GM23338 (cell line): Measurements from ENCODE around the gene FANCC. TPM values are rescaled to one million over a fixed set of nuclear protein-coding genes. Genes with fewer than 3 reads are reported as not detected.

ENCODE experiments used
- ATAC-seq: fragments of 200-7000 bp; cut with Tn5 transposase; 3 replicates; pipeline ENCODE4 v1.9.1; 2020
- DNase-seq: peaks from one replicate; pipeline ENCODE4 v3.0.0-alpha.2; 2015; ENCODE audit warnings: low spot score
- H2AFZ ChIP-seq: fragments of 200-600 bp; sonication (generic); 2 replicates; pipeline ENCODE4 v1.8.0; 2016; ENCODE audit warnings: antibody characterized with exemption, mild to moderate bottlenecking, moderate library complexity
- H3F3A ChIP-seq: fragments of 200-600 bp; sonication (generic); replicated peaks from 2 replicates; pipeline ENCODE4 v1.8.0; 2017; ENCODE audit warnings: antibody characterized with exemption, mixed run types, low read depth
- H3K27ac ChIP-seq: fragments of 200-600 bp; sonication (generic); 2 replicates; pipeline ENCODE4 v1.6.1; 2016; ENCODE audit warnings: low read depth
- H3K27me3 ChIP-seq: fragments of 200-600 bp; sonication (generic); 2 replicates; pipeline ENCODE4 v1.8.0; 2016; ENCODE audit warnings: mild to moderate bottlenecking, mixed run types, moderate library complexity; ENCODE audit not compliant: insufficient read depth
- H3K36me3 ChIP-seq: fragments of 200-600 bp; sonication (generic); 2 replicates; pipeline ENCODE4 v1.8.0; 2016; ENCODE audit warnings: mild to moderate bottlenecking; ENCODE audit not compliant: insufficient read depth
- H3K4me1 ChIP-seq: fragments of 200-600 bp; sonication (generic); 2 replicates; pipeline ENCODE4 v1.8.0; 2016; ENCODE audit warnings: mild to moderate bottlenecking, moderate library complexity; ENCODE audit not compliant: insufficient read depth
- H3K4me2 ChIP-seq: fragments of 200-600 bp; sonication (generic); 2 replicates; pipeline ENCODE4 v1.7.1; 2017; ENCODE audit warnings: mixed run types
- H3K4me3 ChIP-seq: fragments of 200-600 bp; sonication (generic); 2 replicates; pipeline ENCODE4 v1.6.1; 2016; ENCODE audit warnings: mixed run types
- H3K79me2 ChIP-seq: fragments of 200-600 bp; sonication (generic); replicated peaks from 2 replicates; pipeline ENCODE4 v1.8.0; 2017; ENCODE audit warnings: mild to moderate bottlenecking; ENCODE audit not compliant: insufficient read depth
- H3K9me2 ChIP-seq: fragments of 200-600 bp; sonication (generic); 2 replicates; pipeline ENCODE4 v1.8.0; 2017; ENCODE audit not compliant: insufficient read depth
- H4K20me1 ChIP-seq: fragments of 200-600 bp; sonication (generic); replicated peaks from 2 replicates; pipeline ENCODE4 v1.8.0; 2017; ENCODE audit warnings: mild to moderate bottlenecking; ENCODE audit not compliant: insufficient read depth
- H3K27ac Mint-ChIP-seq: 2 replicates; pipeline ENCODE4 v1.8.0; 2020; ENCODE audit warnings: inconsistent platforms, mild to moderate bottlenecking, moderate library complexity, mixed read lengths
- H3K27me3 Mint-ChIP-seq: 3 replicates; pipeline ENCODE4 v1.8.0; 2022; ENCODE audit warnings: low read depth, mild to moderate bottlenecking, moderate library complexity, mixed read lengths, inconsistent platforms; ENCODE audit not compliant: insufficient read depth, poor library complexity
- H3K36me3 Mint-ChIP-seq: 3 replicates; pipeline ENCODE4 v1.8.0; 2021; ENCODE audit warnings: low read depth, mild to moderate bottlenecking, inconsistent platforms, moderate library complexity, mixed read lengths
- H3K4me1 Mint-ChIP-seq: 3 replicates; pipeline ENCODE4 v1.8.0; 2020; ENCODE audit warnings: mild to moderate bottlenecking, inconsistent platforms, mixed read lengths
- H3K4me3 Mint-ChIP-seq: 3 replicates; pipeline ENCODE4 v1.8.0; 2021; ENCODE audit warnings: moderate library complexity, mild to moderate bottlenecking, inconsistent platforms, mixed read lengths
- H3K9me3 Mint-ChIP-seq: 3 replicates; pipeline ENCODE4 v1.8.0; 2020; ENCODE audit warnings: moderate library complexity, mild to moderate bottlenecking, inconsistent platforms, mixed read lengths
- CREB1 ChIP-seq: fragments of 250-450 bp; sonication (Bioruptor Pico); IDR thresholded peaks from 2 replicates; pipeline ENCODE4 v1.5.0; 2020; ENCODE audit warnings: low read depth, mild to moderate bottlenecking, moderate library complexity
- EZH2 ChIP-seq: fragments of 200-600 bp; sonication (generic); IDR thresholded peaks from one replicate; pipeline ENCODE4 v1.8.0; 2017; ENCODE audit warnings: antibody characterized with exemption, mild to moderate bottlenecking, low read depth; ENCODE audit not compliant: unreplicated experiment
- EZH2phosphoT487 ChIP-seq: fragments of 200-600 bp; sonication (generic); IDR thresholded peaks from one replicate; pipeline ENCODE4 v1.8.1; 2018; ENCODE audit warnings: antibody characterized with exemption; ENCODE audit not compliant: unreplicated experiment
- JUNB ChIP-seq: IDR thresholded peaks from one replicate; pipeline ENCODE4 v1.6.1; 2016; ENCODE audit warnings: antibody characterized with exemption; ENCODE audit not compliant: unreplicated experiment
- NANOG ChIP-seq: IDR thresholded peaks from 2 replicates; pipeline ENCODE4 v1.6.1; 2016; ENCODE audit warnings: antibody characterized with exemption, borderline replicate concordance
- POLR2AphosphoS5 ChIP-seq: IDR thresholded peaks from 2 replicates; pipeline ENCODE4 v1.6.1; 2016; ENCODE audit warnings: antibody characterized with exemption, low read depth
- STAT1 ChIP-seq: IDR thresholded peaks from one replicate; pipeline ENCODE4 v1.6.1; 2016; ENCODE audit warnings: antibody characterized with exemption; ENCODE audit not compliant: unreplicated experiment
- ZNF331 ChIP-seq: fragments of 250-450 bp; sonication (Bioruptor Pico); IDR thresholded peaks from 2 replicates; pipeline ENCODE4 v1.5.0; 2020; ENCODE audit warnings: low read depth, mild to moderate bottlenecking, moderate library complexity
- polyA plus RNA-seq: library from polyadenylated mRNA; unstranded; fragments of >200 nt; fragmentation: Nextera tagmentation; extraction: Ambion mirVana; gene quantifications from 2 replicates; pipeline ENCODE4 v1.2.1, GENCODE V29; 2016
- total RNA-seq: library from RNA; depleted of rRNA; stranded (reverse); fragments of >200 nt; shearing (Covaris generic); gene quantifications from 2 replicates; pipeline ENCODE4 v1.2.3, GENCODE V29; 2014
- TF ChIP-seq, protein P1 (sequence below): IDR thresholded peaks from one replicate; pipeline ENCODE4 v1.6.1; 2018; ENCODE audit warnings: antibody characterized with exemption; ENCODE audit not compliant: unreplicated experiment
- TF ChIP-seq, protein P2 (sequence below): IDR thresholded peaks from 2 replicates; pipeline ENCODE4 v1.6.1; 2016; ENCODE audit warnings: antibody characterized with exemption
- TF ChIP-seq, protein P3 (sequence below), 2 experiments: fragments of 200-600 bp in 1 of 2; sonication (generic) in 1 of 2; conservative IDR thresholded peaks; 2 replicates each; pipeline versions ENCODE4 v1.5.1 to v1.6.1; 2016 to 2017; ENCODE audit warnings: antibody characterized with exemption in 2 of 2, low read depth in 2 of 2, mild to moderate bottlenecking in 2 of 2, moderate library complexity in 1 of 2
- TF ChIP-seq, protein P4 (sequence below): fragments of 250-450 bp; sonication (Bioruptor Pico); IDR thresholded peaks from 2 replicates; pipeline ENCODE4 v1.5.0; 2020; ENCODE audit warnings: mild to moderate bottlenecking, moderate library complexity

Gene FANCC
- total and polyA plus RNA-seq, 2 experiments from 2014 or later = 7.8 to 18.1 TPM

DNA sequence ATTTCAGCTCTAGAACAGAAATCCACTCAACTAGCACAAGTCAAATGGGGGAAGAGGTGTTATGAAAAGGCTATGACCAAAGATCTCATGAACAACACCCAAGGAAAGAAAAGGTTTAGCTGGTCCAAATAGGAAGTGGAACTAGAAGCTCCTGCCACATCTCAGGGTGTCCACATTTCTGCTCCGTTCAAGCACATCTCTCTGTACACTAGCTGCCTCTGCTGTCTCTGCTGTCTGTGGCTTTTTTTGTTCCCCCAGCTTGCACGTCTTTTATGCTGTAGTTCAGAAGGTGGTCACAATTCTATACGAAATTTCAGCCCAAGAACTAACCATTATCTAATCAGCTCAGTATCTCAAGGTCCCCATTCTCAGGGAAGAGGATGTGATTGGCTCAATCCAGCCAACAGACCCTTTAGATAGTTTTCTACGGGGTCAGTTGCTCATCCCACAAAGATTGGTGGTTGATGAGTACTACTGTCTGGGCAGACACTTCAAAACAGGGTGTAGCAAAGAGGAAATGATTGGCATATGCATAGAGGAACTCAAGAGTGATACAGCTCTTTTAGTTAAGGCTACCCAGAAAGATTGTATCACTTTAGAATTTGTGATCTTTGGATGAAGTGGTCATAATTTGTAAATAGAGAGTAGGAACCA is 44.0 kb downstream of the FANCC start (continued):
- TF ChIP-seq, protein P1, sequence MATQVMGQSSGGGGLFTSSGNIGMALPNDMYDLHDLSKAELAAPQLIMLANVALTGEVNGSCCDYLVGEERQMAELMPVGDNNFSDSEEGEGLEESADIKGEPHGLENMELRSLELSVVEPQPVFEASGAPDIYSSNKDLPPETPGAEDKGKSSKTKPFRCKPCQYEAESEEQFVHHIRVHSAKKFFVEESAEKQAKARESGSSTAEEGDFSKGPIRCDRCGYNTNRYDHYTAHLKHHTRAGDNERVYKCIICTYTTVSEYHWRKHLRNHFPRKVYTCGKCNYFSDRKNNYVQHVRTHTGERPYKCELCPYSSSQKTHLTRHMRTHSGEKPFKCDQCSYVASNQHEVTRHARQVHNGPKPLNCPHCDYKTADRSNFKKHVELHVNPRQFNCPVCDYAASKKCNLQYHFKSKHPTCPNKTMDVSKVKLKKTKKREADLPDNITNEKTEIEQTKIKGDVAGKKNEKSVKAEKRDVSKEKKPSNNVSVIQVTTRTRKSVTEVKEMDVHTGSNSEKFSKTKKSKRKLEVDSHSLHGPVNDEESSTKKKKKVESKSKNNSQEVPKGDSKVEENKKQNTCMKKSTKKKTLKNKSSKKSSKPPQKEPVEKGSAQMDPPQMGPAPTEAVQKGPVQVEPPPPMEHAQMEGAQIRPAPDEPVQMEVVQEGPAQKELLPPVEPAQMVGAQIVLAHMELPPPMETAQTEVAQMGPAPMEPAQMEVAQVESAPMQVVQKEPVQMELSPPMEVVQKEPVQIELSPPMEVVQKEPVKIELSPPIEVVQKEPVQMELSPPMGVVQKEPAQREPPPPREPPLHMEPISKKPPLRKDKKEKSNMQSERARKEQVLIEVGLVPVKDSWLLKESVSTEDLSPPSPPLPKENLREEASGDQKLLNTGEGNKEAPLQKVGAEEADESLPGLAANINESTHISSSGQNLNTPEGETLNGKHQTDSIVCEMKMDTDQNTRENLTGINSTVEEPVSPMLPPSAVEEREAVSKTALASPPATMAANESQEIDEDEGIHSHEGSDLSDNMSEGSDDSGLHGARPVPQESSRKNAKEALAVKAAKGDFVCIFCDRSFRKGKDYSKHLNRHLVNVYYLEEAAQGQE = no peak
- TF ChIP-seq EZH2phosphoT487 (no peak), EZH2 (no peak)

DNA sequence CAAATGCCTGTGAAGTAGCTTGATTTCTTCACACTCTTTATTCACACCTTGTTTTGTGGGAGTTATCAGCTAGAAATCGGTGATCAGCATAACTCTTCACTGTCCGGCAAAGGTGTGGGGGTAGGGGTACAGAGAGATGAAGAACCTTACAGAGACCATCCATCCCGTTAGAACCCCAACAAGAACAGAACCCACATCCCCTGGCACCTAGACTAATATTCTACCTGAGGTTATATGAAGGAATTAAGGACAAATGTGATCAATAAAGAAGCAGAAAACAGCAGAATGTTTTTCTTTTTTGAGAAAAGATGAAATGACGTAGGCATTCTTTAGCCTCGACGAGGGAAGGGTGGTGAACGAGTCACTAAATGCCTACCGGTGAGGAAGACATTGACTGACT is 44.7 kb downstream of the FANCC start:
- H3K4me1 ChIP-seq = peaks cover 20% of the 10 kb centered on the region
- H3K27me3 ChIP-seq = no peaks in the 10 kb centered on the region
- no peak overlapping the region for H3K4me3 ChIP-seq
- Mint-ChIP-seq H3K36me3 (peaks cover 3% of the 10 kb centered on the region; the same call in 2 of the 3 replicates), H3K27ac (no peak overlapping the region), H3K4me1 (peaks cover 11% of the 10 kb centered on the region), H3K9me3 (peaks cover 4% of the 10 kb centered on the region; the same call in 1 of the 3 replicates), H3K27me3 (peaks cover 2% of the 10 kb centered on the region), H3K4me3 (no peak overlapping the region)
- H3K36me3 ChIP-seq = no peaks in the 10 kb centered on the region
- 0 out of 2 replicates have a peak, but pooled peaks cover 3% of the 10 kb centered on the region for H3K79me2 ChIP-seq
- H3K27ac ChIP-seq = no peak overlapping the region
- no peaks in the 10 kb centered on the region for H3K9me2 ChIP-seq
- H2AFZ ChIP-seq = no peak overlapping the region
- ATAC-seq (no peak), DNase-seq (no peak)
- no peak overlapping the region for H3K4me2 ChIP-seq
- H3F3A ChIP-seq = no peaks in the 10 kb centered on the region
- H4K20me1 ChIP-seq = 0 out of 2 replicates have a peak, but pooled peaks cover 7% of the 10 kb centered on the region
- TF ChIP-seq, protein P2, sequence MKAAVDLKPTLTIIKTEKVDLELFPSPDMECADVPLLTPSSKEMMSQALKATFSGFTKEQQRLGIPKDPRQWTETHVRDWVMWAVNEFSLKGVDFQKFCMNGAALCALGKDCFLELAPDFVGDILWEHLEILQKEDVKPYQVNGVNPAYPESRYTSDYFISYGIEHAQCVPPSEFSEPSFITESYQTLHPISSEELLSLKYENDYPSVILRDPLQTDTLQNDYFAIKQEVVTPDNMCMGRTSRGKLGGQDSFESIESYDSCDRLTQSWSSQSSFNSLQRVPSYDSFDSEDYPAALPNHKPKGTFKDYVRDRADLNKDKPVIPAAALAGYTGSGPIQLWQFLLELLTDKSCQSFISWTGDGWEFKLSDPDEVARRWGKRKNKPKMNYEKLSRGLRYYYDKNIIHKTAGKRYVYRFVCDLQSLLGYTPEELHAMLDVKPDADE = no peak
- TF ChIP-seq EZH2phosphoT487 = no peak
- no peak for TF ChIP-seq STAT1
- no peak for TF ChIP-seq POLR2AphosphoS5
- TF ChIP-seq EZH2 = no peak
- no peak for TF ChIP-seq JUNB
- TF ChIP-seq, protein P3, sequence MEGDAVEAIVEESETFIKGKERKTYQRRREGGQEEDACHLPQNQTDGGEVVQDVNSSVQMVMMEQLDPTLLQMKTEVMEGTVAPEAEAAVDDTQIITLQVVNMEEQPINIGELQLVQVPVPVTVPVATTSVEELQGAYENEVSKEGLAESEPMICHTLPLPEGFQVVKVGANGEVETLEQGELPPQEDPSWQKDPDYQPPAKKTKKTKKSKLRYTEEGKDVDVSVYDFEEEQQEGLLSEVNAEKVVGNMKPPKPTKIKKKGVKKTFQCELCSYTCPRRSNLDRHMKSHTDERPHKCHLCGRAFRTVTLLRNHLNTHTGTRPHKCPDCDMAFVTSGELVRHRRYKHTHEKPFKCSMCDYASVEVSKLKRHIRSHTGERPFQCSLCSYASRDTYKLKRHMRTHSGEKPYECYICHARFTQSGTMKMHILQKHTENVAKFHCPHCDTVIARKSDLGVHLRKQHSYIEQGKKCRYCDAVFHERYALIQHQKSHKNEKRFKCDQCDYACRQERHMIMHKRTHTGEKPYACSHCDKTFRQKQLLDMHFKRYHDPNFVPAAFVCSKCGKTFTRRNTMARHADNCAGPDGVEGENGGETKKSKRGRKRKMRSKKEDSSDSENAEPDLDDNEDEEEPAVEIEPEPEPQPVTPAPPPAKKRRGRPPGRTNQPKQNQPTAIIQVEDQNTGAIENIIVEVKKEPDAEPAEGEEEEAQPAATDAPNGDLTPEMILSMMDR (conservative IDR thresholded peaks at IDR 0.05; ENCODE audit: low read depth in 2 of 2) = no peak
- no peak for TF ChIP-seq CREB1 (CRISPR knock-in tag)
- TF ChIP-seq, protein P4, sequence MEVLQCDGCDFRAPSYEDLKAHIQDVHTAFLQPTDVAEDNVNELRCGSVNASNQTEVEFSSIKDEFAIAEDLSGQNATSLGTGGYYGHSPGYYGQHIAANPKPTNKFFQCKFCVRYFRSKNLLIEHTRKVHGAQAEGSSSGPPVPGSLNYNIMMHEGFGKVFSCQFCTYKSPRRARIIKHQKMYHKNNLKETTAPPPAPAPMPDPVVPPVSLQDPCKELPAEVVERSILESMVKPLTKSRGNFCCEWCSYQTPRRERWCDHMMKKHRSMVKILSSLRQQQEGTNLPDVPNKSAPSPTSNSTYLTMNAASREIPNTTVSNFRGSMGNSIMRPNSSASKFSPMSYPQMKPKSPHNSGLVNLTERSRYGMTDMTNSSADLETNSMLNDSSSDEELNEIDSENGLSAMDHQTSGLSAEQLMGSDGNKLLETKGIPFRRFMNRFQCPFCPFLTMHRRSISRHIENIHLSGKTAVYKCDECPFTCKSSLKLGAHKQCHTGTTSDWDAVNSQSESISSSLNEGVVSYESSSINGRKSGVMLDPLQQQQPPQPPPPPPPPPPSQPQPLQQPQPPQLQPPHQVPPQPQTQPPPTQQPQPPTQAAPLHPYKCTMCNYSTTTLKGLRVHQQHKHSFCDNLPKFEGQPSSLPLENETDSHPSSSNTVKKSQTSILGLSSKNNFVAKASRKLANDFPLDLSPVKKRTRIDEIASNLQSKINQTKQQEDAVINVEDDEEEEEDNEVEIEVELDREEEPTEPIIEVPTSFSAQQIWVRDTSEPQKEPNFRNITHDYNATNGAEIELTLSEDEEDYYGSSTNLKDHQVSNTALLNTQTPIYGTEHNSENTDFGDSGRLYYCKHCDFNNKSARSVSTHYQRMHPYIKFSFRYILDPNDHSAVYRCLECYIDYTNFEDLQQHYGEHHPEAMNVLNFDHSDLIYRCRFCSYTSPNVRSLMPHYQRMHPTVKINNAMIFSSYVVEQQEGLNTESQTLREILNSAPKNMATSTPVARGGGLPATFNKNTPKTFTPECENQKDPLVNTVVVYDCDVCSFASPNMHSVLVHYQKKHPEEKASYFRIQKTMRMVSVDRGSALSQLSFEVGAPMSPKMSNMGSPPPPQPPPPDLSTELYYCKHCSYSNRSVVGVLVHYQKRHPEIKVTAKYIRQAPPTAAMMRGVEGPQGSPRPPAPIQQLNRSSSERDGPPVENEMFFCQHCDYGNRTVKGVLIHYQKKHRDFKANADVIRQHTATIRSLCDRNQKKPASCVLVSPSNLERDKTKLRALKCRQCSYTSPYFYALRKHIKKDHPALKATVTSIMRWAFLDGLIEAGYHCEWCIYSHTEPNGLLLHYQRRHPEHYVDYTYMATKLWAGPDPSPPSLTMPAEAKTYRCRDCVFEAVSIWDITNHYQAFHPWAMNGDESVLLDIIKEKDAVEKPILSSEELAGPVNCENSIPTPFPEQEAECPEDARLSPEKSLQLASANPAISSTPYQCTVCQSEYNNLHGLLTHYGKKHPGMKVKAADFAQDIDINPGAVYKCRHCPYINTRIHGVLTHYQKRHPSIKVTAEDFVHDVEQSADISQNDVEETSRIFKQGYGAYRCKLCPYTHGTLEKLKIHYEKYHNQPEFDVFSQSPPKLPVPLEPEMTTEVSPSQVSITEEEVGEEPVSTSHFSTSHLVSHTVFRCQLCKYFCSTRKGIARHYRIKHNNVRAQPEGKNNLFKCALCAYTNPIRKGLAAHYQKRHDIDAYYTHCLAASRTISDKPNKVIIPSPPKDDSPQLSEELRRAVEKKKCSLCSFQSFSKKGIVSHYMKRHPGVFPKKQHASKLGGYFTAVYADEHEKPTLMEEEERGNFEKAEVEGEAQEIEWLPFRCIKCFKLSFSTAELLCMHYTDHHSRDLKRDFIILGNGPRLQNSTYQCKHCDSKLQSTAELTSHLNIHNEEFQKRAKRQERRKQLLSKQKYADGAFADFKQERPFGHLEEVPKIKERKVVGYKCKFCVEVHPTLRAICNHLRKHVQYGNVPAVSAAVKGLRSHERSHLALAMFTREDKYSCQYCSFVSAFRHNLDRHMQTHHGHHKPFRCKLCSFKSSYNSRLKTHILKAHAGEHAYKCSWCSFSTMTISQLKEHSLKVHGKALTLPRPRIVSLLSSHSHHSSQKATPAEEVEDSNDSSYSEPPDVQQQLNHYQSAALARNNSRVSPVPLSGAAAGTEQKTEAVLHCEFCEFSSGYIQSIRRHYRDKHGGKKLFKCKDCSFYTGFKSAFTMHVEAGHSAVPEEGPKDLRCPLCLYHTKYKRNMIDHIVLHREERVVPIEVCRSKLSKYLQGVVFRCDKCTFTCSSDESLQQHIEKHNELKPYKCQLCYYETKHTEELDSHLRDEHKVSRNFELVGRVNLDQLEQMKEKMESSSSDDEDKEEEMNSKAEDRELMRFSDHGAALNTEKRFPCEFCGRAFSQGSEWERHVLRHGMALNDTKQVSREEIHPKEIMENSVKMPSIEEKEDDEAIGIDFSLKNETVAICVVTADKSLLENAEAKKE (CRISPR knock-in tag) = no peak
- TF ChIP-seq ZNF331 (CRISPR knock-in tag) = no peak
- no peak for TF ChIP-seq NANOG
